CD14-positive monocyte (primary cell): ENCODE results near the gene IFIH1. TPM values are rescaled to one million over a fixed set of nuclear protein-coding genes. Genes with fewer than 3 reads are reported as not detected.

ENCODE experiments used
- DNase-seq, 3 donors: peaks; one replicate each; pipeline ENCODE4 v3.0.0-alpha.2; 2011 to 2022
- H2AFZ ChIP-seq: 2 replicates; pipeline ENCODE4 v1.6.0; 2012; ENCODE audit warnings: mild to moderate bottlenecking, low read depth, low read length, inconsistent platforms; ENCODE audit not compliant: insufficient read depth, poor library complexity, severe bottlenecking
- H3K27ac ChIP-seq, 2 donors: 1 replicate in 1 of 2; 2 replicates in 1 of 2; pipeline ENCODE4 v1.5.1; 2012 to 2013; ENCODE audit warnings: low read length in 2 of 2, control low read depth in 1 of 2, inconsistent platforms in 1 of 2, low read depth in 1 of 2, mild to moderate bottlenecking in 1 of 2
- H3K27me3 ChIP-seq, 2 donors: one replicate each; pipeline versions ENCODE4 v1.6.0 to v1.6.1; 2011 to 2013; ENCODE audit warnings: low read length in 2 of 2; ENCODE audit not compliant: control insufficient read depth in 2 of 2, insufficient read depth in 2 of 2
- H3K36me3 ChIP-seq, 2 donors: replicated peaks in 1 of 2; 1 replicate in 1 of 2; 2 replicates in 1 of 2; pipeline versions ENCODE4 v1.5.1 to v1.6.1; 2012 to 2013; ENCODE audit warnings: low read length in 2 of 2, control low read depth in 1 of 2, inconsistent platforms in 1 of 2, mild to moderate bottlenecking in 1 of 2; ENCODE audit not compliant: insufficient read depth in 2 of 2, control insufficient read depth in 1 of 2
- H3K4me1 ChIP-seq, 2 donors: 1 replicate in 1 of 2; 2 replicates in 1 of 2; pipeline versions ENCODE4 v1.5.1 to v1.6.1; 2012 to 2013; ENCODE audit warnings: low read length in 2 of 2, control low read depth in 1 of 2, inconsistent platforms in 1 of 2, mild to moderate bottlenecking in 1 of 2, moderate library complexity in 1 of 2; ENCODE audit not compliant: insufficient read depth in 2 of 2, control insufficient read depth in 1 of 2
- H3K4me2 ChIP-seq: replicated peaks from 2 replicates; pipeline ENCODE3; 2012; ENCODE audit warnings: low read length, moderate library complexity, mild to moderate bottlenecking; ENCODE audit not compliant: poor library complexity, severe bottlenecking; ENCODE audit errors: extremely low read depth
- H3K4me3 ChIP-seq, 3 experiments: fragments of 200-600 bp in 1 of 3; sonication (generic) in 1 of 3; replicated peaks in 1 of 3; 1 replicate in 2 of 3; 2 replicates in 1 of 3; pipeline ENCODE4 v1.5.1; 2011 to 2013; ENCODE audit warnings: low read length in 3 of 3, mild to moderate bottlenecking in 3 of 3, control low read depth in 2 of 3, low read depth in 2 of 3, inconsistent platforms in 1 of 3, moderate library complexity in 1 of 3
- H3K79me2 ChIP-seq: 2 replicates; pipeline ENCODE4 v1.6.0; 2012; ENCODE audit warnings: mild to moderate bottlenecking, control low read depth, inconsistent platforms, low read length, moderate library complexity; ENCODE audit not compliant: insufficient read depth
- H3K9ac ChIP-seq: 2 replicates; pipeline ENCODE4 v1.6.0; 2017; ENCODE audit warnings: low read length, mild to moderate bottlenecking; ENCODE audit not compliant: insufficient read depth, poor library complexity, severe bottlenecking
- H3K9me3 ChIP-seq, 2 donors: replicated peaks in 1 of 2; 1 replicate in 1 of 2; 2 replicates in 1 of 2; pipeline versions ENCODE4 v1.5.1 to v1.6.1; 2012 to 2013; ENCODE audit warnings: low read length in 2 of 2, control low read depth in 1 of 2; ENCODE audit not compliant: control insufficient read depth in 1 of 2, insufficient read depth in 1 of 2
- H4K20me1 ChIP-seq: 2 replicates; pipeline ENCODE4 v1.6.0; 2012; ENCODE audit warnings: mild to moderate bottlenecking, low read length, control low read depth, moderate library complexity; ENCODE audit not compliant: insufficient read depth
- H3K27ac Mint-ChIP-seq, 7 donors: one replicate each; pipeline ENCODE4 v1.8.0; 2020; ENCODE audit warnings: mild to moderate bottlenecking in 7 of 7, mixed read lengths in 7 of 7, moderate library complexity in 6 of 7, inconsistent platforms in 2 of 7
- H3K27me3 Mint-ChIP-seq, 3 donors: one replicate each; pipeline ENCODE4 v1.8.0; 2021 to 2022; ENCODE audit warnings: low read depth in 3 of 3, mild to moderate bottlenecking in 3 of 3, mixed read lengths in 3 of 3, moderate library complexity in 3 of 3, inconsistent platforms in 1 of 3
- H3K36me3 Mint-ChIP-seq, 2 donors: one replicate each; pipeline ENCODE4 v1.8.0; 2020; ENCODE audit warnings: mixed read lengths in 2 of 2, inconsistent platforms in 1 of 2, mild to moderate bottlenecking in 1 of 2
- H3K4me1 Mint-ChIP-seq: one replicate; pipeline ENCODE4 v1.8.0; 2020; ENCODE audit warnings: mild to moderate bottlenecking, mixed read lengths
- H3K4me3 Mint-ChIP-seq, 2 donors: one replicate each; pipeline ENCODE4 v1.8.0; 2020; ENCODE audit warnings: mild to moderate bottlenecking in 2 of 2, mixed read lengths in 2 of 2, moderate library complexity in 1 of 2
- H3K9me3 Mint-ChIP-seq, 7 donors: one replicate each; pipeline ENCODE4 v1.8.0; 2020 to 2022; ENCODE audit warnings: mixed read lengths in 7 of 7, mild to moderate bottlenecking in 6 of 7, moderate library complexity in 6 of 7, inconsistent platforms in 2 of 7
- CTCF ChIP-seq: fragments of 200-600 bp; IDR thresholded peaks from one replicate; pipeline ENCODE4 v1.8.0; 2022; ENCODE audit warnings: antibody characterized with exemption, mild to moderate bottlenecking
- WGBS: methylation state at CpG from one replicate; pipeline ENCODE4 v1.1.5; 2013; ENCODE audit warnings: missing lambda C conversion rate; ENCODE audit not compliant: insufficient coverage; 5-methylcytosine and 5-hydroxymethylcytosine counted together
- intact Hi-C, 2 donors: fragments of 100-400 bp; cut with micrococcal nuclease; formaldehyde crosslinking; loops; one replicate each; pipeline versions ENCODE4 v1.15.0 to v1.15.1; 2023
- polyA plus RNA-seq, 3 donors: library from polyadenylated mRNA; depleted of rRNA in 1 of 3; unstranded in 2 of 3; stranded (reverse) in 1 of 3; fragments of 300-500 nt in 2 of 3; fragments of >200 nt in 1 of 3; fragmentation: Illumina TruSeq in 2 of 3; gene quantifications; 1 replicate in 2 of 3; 2 replicates in 1 of 3; pipeline ENCODE4 v1.2.3, GENCODE V29; 2012 to 2021

IFIH1 gene
- polyA plus RNA-seq, 3 donors, result 11.6 to 17.6 (median 17.1) TPM

DNA sequence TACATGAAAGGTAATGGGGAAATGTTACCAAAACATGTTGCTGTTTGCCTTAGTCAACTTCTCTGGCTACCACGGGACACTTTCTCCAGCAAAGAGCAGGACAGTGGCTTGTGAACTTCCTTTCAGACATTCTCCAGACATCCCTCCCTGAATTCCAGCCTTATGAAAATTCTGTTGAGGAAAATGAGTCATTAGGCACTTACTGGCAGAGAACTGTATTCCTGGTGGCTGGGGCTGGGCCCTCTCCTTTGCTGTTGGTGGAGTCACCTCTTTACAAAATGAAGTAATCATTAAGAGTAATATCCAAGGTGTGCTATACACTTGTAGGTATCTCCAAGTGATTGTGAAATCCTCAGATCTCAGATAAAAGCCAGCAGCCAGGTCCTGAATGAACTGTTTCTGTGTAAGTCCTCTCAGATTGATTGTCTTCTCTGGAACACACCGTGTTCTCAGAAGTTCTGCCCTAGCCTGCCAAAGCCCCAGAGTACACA, 73.9 kb downstream of the IFIH1 start:
- no peaks in the 10 kb centered on the region for H3K79me2 ChIP-seq
- Mint-ChIP-seq H3K27ac (no peak overlapping the region), H3K4me1 (peaks cover 1% of the 10 kb centered on the region), H3K27me3 (no peaks in the 10 kb centered on the region), H3K36me3 (no peaks in the 10 kb centered on the region), H3K4me3 (no peak overlapping the region), H3K9me3 (peaks cover 0 to 3% (median 0%) of the 10 kb centered on the region in 7 donors)
- no peaks in the 10 kb centered on the region for H3K4me1 ChIP-seq
- TF ChIP-seq CTCF, result no peak
- intact Hi-C loops, result no loop called here
- no peak overlapping the region for H3K27ac ChIP-seq
- no peak overlapping the region for H3K9ac ChIP-seq
- no peaks in the 10 kb centered on the region for H3K36me3 ChIP-seq
- H3K27me3 ChIP-seq, result no peaks in the 10 kb centered on the region
- no CpG with 5 or more reads among the region's 2 CpGs for WGBS
- H3K4me3 ChIP-seq, result no peak overlapping the region
- H2AFZ ChIP-seq, result peak overlapping the region; percentile 21
- H3K4me2 ChIP-seq, result no peak overlapping the region
- no peaks in the 10 kb centered on the region for H4K20me1 ChIP-seq
- no peak for DNase-seq
- H3K9me3 ChIP-seq, result no peaks in the 10 kb centered on the region

DNA sequence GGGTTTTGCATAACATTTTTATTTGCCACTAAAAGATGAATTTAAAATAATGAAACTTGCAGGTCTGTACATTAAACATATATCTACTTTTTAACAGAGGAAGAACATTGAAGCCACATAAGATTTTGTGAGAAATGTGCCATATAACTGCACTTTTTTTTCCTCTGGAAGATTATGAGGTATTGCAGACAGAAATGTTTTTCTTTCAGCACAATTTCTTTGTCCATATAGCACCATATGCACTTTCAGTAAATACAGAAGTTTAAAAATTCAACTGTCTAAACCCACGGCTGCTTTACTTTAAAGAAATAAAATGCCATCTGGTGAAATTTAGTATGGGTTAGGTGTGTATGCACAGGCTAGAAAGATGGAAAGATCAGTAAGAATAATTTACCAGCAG, 74.8 kb downstream of the IFIH1 start:
- intact Hi-C loops, result no loop called here
- no peaks in the 10 kb centered on the region for H3K4me1 ChIP-seq

More for the DNA sequence above, 74.8 kb downstream of the IFIH1 start:
- Histone ChIP-seq H3K4me2 (no peak overlapping the region), H3K27me3 (no peaks in the 10 kb centered on the region), H3K4me3 (no peak overlapping the region), H2AFZ (no peak overlapping the region), H3K79me2 (no peaks in the 10 kb centered on the region), H3K9me3 (no peaks in the 10 kb centered on the region), H3K9ac (no peak overlapping the region), H4K20me1 (no peaks in the 10 kb centered on the region), H3K36me3 (no peaks in the 10 kb centered on the region), H3K27ac (no peak overlapping the region)
- no peak overlapping the region for H3K27ac Mint-ChIP-seq
- WGBS, result no CpG with 5 or more reads among the region's 1 CpG
- no peak overlapping the region for H3K4me3 Mint-ChIP-seq
- peaks cover 1% of the 10 kb centered on the region for H3K4me1 Mint-ChIP-seq
- H3K36me3 Mint-ChIP-seq, result no peaks in the 10 kb centered on the region
- H3K27me3 Mint-ChIP-seq, result no peaks in the 10 kb centered on the region
- peaks cover 0 to 2% (median 0%) of the 10 kb centered on the region in 7 donors for H3K9me3 Mint-ChIP-seq
- no peak for TF ChIP-seq CTCF
- no peak for DNase-seq
